ENCODE measurements around the gene LRRC2.

- TF ChIP-seq TAF1 (IDR thresholded peaks at IDR 0.05; ENCODE audit: low read depth, low read length) (no peak), POLR2A (IDR thresholded peaks at IDR 0.05; ENCODE audit: low read depth, low read length) (no peak), POLR2AphosphoS5 (IDR thresholded peaks at IDR 0.05; ENCODE audit: low read depth, low read length) (no peak), PAX5 (IDR thresholded peaks at IDR 0.05; ENCODE audit: insufficient read depth, low read length, severe bottlenecking) (no peak), POU2F2 (IDR thresholded peaks at IDR 0.05; ENCODE audit: low read depth, low read length) (no peak), SPI1 (IDR thresholded peaks at IDR 0.05; ENCODE audit: low read depth, low read length) (no peak)
Measured at GRCh38 chr3:46469680-46470357, 96.3 kb downstream of the LRRC2 start.

Measured in GM12891 (cell line).